GM12872 (cell line): ENCODE data around the gene LIMA1.

Experiments used
- TF ChIP-seq, protein P1 (sequence below): IDR thresholded peaks from 3 replicates; pipeline ENCODE4 v1.5.1; 2011; ENCODE audit warnings: low read depth, mild to moderate bottlenecking, low read length, moderate library complexity; ENCODE audit not compliant: insufficient read depth

The LIMA1 gene

GRCh38 chr12:50291377-50291776 lies 8.1 kb upstream of the LIMA1 start:
- TF ChIP-seq, protein P1, sequence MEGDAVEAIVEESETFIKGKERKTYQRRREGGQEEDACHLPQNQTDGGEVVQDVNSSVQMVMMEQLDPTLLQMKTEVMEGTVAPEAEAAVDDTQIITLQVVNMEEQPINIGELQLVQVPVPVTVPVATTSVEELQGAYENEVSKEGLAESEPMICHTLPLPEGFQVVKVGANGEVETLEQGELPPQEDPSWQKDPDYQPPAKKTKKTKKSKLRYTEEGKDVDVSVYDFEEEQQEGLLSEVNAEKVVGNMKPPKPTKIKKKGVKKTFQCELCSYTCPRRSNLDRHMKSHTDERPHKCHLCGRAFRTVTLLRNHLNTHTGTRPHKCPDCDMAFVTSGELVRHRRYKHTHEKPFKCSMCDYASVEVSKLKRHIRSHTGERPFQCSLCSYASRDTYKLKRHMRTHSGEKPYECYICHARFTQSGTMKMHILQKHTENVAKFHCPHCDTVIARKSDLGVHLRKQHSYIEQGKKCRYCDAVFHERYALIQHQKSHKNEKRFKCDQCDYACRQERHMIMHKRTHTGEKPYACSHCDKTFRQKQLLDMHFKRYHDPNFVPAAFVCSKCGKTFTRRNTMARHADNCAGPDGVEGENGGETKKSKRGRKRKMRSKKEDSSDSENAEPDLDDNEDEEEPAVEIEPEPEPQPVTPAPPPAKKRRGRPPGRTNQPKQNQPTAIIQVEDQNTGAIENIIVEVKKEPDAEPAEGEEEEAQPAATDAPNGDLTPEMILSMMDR, result no peak

DNA sequence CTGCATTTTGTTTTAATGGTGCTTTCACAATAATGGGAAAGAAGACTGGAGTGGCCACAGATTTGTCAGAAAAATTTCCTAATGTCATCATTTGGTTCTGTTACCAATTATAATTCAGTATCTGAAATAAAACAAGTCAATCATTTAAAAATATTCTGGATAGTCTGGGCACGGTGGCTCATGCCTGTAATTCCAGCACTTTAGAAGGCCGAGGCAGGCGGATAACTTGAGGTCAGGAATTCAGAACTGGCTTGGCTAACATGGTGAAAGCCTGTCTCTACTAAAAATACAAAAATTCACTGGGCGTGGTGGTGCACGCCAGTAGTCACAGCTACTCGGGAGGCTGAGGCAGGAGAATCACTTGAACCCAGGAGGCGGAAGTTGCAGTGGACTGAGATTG lies 4.0 kb upstream of the LIMA1 start:
- TF ChIP-seq, protein P1, result no peak

GRCh38 chr12:50285253-50285652 lies 1.9 kb upstream of the LIMA1 start:
- TF ChIP-seq, protein P1, result no peak

- TF ChIP-seq, protein P1, result no peak
These were observed 545 bp downstream of the LIMA1 start for GRCh38 chr12:50282721-50283228.

- TF ChIP-seq, protein P1, result no peak
These were observed 3.8 kb downstream of the LIMA1 start for GRCh38 chr12:50279501-50279900.

GRCh38 chr12:50276912-50277671 lies 6.2 kb downstream of the LIMA1 start:
- TF ChIP-seq, protein P1, result no peak

DNA sequence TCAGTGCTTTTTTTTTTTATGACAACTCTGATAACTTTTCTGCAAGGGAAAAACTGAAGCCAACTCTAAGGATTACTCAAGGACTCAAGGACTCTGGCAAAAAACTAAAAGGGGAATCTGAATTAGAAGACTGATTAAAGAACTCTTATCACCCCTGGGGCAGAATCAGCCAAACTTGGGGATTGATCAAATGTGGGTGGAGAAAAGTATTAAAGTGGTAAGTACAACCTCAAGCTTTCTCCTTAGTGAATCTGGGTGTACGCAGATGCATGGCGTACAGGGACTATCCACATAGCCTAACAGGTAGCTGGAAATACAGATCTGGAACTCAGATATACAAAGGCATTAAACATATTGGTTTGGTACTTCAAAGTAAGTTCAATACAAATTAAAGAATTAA lies 7.3 kb downstream of the LIMA1 start:
- TF ChIP-seq, protein P1, result no peak
